Sigmoid colon (tissue), 4 donors: ENCODE measurements around the gene MYO19.

ENCODE experiments used
- EP300 ChIP-seq, 4 donors: sonication (generic); formaldehyde crosslinking; IDR thresholded peaks; one replicate each; pipeline ENCODE4 v1.6.1; 2017; ENCODE audit warnings: antibody characterized with exemption in 4 of 4
- POLR2A ChIP-seq, 2 donors: fragments of 450-650 bp; IDR thresholded peaks; one replicate each; pipeline ENCODE4 v1.6.1; 2016; ENCODE audit warnings: antibody characterized with exemption in 2 of 2, mild to moderate bottlenecking in 2 of 2, moderate library complexity in 2 of 2
- TF ChIP-seq, protein P1 (sequence below), 4 experiments: fragments of 450-650 bp in 3 of 4; fragments of 200-600 bp in 1 of 4; IDR thresholded peaks; one replicate each; pipeline ENCODE4 v1.5.1; 2016 to 2019; ENCODE audit warnings: antibody characterized with exemption in 4 of 4, mild to moderate bottlenecking in 3 of 4, moderate library complexity in 2 of 4

DNA sequence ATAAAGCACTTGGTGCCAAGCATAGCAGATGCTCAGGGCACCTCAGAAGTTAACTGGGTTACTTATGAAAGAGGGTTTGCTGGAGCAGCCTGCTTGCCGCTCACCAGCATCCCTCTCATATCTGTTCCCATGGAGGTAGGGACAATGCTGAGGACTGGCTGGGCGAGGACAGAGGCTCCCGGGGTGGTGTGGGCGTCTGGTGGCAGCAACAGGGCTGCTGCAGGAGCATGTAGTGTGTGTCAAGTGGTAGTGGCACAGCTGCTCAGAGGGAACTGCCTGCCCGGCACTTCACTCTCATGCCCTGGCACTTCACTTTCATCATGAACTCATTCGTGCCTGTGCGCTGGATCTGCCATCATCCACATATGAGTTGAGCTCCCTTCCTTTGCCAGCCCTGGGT lies 75.1 kb downstream of the MYO19 start:
- TF ChIP-seq, protein P1, sequence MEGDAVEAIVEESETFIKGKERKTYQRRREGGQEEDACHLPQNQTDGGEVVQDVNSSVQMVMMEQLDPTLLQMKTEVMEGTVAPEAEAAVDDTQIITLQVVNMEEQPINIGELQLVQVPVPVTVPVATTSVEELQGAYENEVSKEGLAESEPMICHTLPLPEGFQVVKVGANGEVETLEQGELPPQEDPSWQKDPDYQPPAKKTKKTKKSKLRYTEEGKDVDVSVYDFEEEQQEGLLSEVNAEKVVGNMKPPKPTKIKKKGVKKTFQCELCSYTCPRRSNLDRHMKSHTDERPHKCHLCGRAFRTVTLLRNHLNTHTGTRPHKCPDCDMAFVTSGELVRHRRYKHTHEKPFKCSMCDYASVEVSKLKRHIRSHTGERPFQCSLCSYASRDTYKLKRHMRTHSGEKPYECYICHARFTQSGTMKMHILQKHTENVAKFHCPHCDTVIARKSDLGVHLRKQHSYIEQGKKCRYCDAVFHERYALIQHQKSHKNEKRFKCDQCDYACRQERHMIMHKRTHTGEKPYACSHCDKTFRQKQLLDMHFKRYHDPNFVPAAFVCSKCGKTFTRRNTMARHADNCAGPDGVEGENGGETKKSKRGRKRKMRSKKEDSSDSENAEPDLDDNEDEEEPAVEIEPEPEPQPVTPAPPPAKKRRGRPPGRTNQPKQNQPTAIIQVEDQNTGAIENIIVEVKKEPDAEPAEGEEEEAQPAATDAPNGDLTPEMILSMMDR (IDR thresholded peaks at IDR 0.05): no peak
- no peak for TF ChIP-seq POLR2A (IDR thresholded peaks at IDR 0.05)
- TF ChIP-seq EP300 (IDR thresholded peaks at IDR 0.05): no peak
